Adrenal gland (tissue), 12 donors: ENCODE data around the gene JUP. TPM values are rescaled to one million over a fixed set of nuclear protein-coding genes. Genes with fewer than 3 reads are reported as not detected.

Experiments used
- DNase-seq, 7 donors: peaks; one replicate each; pipeline ENCODE4 v3.0.0-alpha.2; 2019 to 2020
- H3K27ac ChIP-seq, 5 donors: fragments of 200-600 bp; sonication (generic) in 4 of 5; 1 replicate in 3 of 5; 2 replicates in 2 of 5; pipeline versions ENCODE4 v1.5.1 to v1.8.0; 2016 to 2020; ENCODE audit warnings: mild to moderate bottlenecking in 1 of 5
- H3K27me3 ChIP-seq: fragments of 200-600 bp; 2 replicates; pipeline ENCODE4 v1.8.0; 2021
- H3K36me3 ChIP-seq, 2 donors: fragments of 200-600 bp; replicated peaks in 1 of 2; 1 replicate in 1 of 2; 2 replicates in 1 of 2; pipeline versions ENCODE4 v1.5.1 to v1.8.0; 2018 to 2022
- H3K4me1 ChIP-seq, 2 donors: fragments of 200-600 bp; replicated peaks in 1 of 2; 1 replicate in 1 of 2; 2 replicates in 1 of 2; pipeline versions ENCODE4 v1.5.1 to v1.8.0; 2018 to 2021
- H3K4me3 ChIP-seq, 4 donors: fragments of 200-600 bp; sonication (generic) in 3 of 4; one replicate each; pipeline ENCODE4 v1.5.1; 2016 to 2018
- H3K9me3 ChIP-seq, 3 donors: fragments of 200-600 bp; sonication (generic) in 1 of 3; replicated peaks in 1 of 3; 1 replicate in 2 of 3; 2 replicates in 1 of 3; pipeline versions ENCODE4 v1.5.1 to v1.8.0; 2016 to 2021
- POLR2A ChIP-seq, 2 donors: fragments of 450-650 bp; IDR thresholded peaks; one replicate each; pipeline ENCODE4 v1.6.1; 2017; ENCODE audit warnings: antibody characterized with exemption in 2 of 2, mild to moderate bottlenecking in 2 of 2, moderate library complexity in 1 of 2
- WGBS, 4 donors: extraction: QIAGEN DNeasy Blood & Tissue Kit in 2 of 4; methylation state at CpG; one replicate each; pipeline versions ENCODE4 v1.1.5 to v1.1.7; 2013 to 2017; 5-methylcytosine and 5-hydroxymethylcytosine counted together
- intact Hi-C, 2 donors: fragments of 100-400 bp; cut with DNase I; formaldehyde crosslinking; loops; one replicate each; pipeline versions ENCODE4 v1.14.1 to v1.15.0; 2022 to 2023
- polyA plus RNA-seq, 3 donors: library from polyadenylated mRNA; stranded (reverse); fragments of 200-250 nt in 2 of 3; fragments of 350-450 nt in 1 of 3; fragmentation: Illumina TruSeq in 1 of 3; extraction: RNeasy Lipid Tissue Mini Kit (QIAGEN cat#74804) in 1 of 3; gene quantifications; one replicate each; pipeline ENCODE4 v1.2.3, GENCODE V29; 2013 to 2014
- total RNA-seq, 9 donors: library from RNA; depleted of rRNA in 4 of 9; stranded (reverse); fragments of >200 nt in 4 of 9; fragments of 120-200 nt in 1 of 9; fragmentation: NEBNext Ultra II Directional in 1 of 9; extraction: Animal tissue kit (Norgen Biotek cat#: 25700) in 1 of 9; gene quantifications; one replicate each; pipeline versions ENCODE4 v1.1.0 to v1.2.4, GENCODE V29; 2013 to 2023
- TF ChIP-seq, protein P1 (sequence below), 6 experiments: fragments of 450-650 bp in 4 of 6; fragments of 200-600 bp in 2 of 6; sonication (generic) in 1 of 6; IDR thresholded peaks; 1 replicate in 5 of 6; 2 replicates in 1 of 6; pipeline versions ENCODE4 v1.5.1 to v1.8.0; 2016 to 2021; ENCODE audit warnings: antibody characterized with exemption in 6 of 6, mild to moderate bottlenecking in 2 of 6, moderate library complexity in 1 of 6
- donor health status: healthy with polysubstance abuse.
- donor health status: Bipolar disorder and iron deficiency.
- donor health status: DM: yes; HTN: yes; CAD: no.
- donor health status: DM: no; HTN: no; CAD: no.
- donor health status: DM: no; HTN: no; CAD: no.
- donor health status: DM: yes; HTN: yes; CAD: no.

Gene JUP
- total and polyA plus RNA-seq, 12 donors = 4.9 to 81.3 (median 29.6) TPM

DNA sequence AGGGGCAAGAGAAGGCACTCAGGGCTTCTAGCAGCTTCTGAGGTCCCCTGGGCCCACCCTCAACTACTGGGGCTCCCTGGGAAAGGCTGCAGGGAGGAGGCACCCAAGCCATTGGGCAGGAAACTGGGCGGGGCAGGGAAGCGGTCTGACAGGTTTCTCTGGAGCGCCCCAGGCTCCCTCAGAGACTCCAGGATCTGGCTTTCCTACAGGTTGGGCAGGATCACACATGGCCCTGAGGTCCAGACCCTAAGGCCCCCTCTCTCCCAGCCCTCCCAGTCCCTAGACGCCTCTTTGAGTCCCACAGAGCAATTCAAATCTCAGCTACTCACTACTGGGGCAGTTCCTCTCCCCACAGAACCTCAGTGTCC is 14.3 kb downstream of the JUP start:
- H3K27me3 ChIP-seq = no peaks in the 10 kb centered on the region
- H3K4me1 ChIP-seq = peaks cover 4 to 11% of the 10 kb centered on the region in 2 donors
- peaks cover 0 to 31% of the 10 kb centered on the region in 2 donors for H3K36me3 ChIP-seq
- intact Hi-C loops = no loop called here
- no peak overlapping the region for H3K4me3 ChIP-seq
- TF ChIP-seq, protein P1, sequence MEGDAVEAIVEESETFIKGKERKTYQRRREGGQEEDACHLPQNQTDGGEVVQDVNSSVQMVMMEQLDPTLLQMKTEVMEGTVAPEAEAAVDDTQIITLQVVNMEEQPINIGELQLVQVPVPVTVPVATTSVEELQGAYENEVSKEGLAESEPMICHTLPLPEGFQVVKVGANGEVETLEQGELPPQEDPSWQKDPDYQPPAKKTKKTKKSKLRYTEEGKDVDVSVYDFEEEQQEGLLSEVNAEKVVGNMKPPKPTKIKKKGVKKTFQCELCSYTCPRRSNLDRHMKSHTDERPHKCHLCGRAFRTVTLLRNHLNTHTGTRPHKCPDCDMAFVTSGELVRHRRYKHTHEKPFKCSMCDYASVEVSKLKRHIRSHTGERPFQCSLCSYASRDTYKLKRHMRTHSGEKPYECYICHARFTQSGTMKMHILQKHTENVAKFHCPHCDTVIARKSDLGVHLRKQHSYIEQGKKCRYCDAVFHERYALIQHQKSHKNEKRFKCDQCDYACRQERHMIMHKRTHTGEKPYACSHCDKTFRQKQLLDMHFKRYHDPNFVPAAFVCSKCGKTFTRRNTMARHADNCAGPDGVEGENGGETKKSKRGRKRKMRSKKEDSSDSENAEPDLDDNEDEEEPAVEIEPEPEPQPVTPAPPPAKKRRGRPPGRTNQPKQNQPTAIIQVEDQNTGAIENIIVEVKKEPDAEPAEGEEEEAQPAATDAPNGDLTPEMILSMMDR (IDR thresholded peaks at IDR 0.05) = no peak
- TF ChIP-seq POLR2A (IDR thresholded peaks at IDR 0.05) = no peak
- H3K27ac ChIP-seq = no peak overlapping the region
- DNase-seq = no peak
- no peaks in the 10 kb centered on the region for H3K9me3 ChIP-seq
- WGBS, 4 donors = 87 to 100% (median 96%) methylated on average over 4 of the region's 4 CpGs; no CpG with 5 or more reads in 1 of the 4 donors

- Histone ChIP-seq H3K27ac (no peak overlapping the region), H3K27me3 (no peaks in the 10 kb centered on the region), H3K4me1 (peaks cover 4 to 6% of the 10 kb centered on the region in 2 donors), H3K36me3 (peaks cover 0 to 31% of the 10 kb centered on the region in 2 donors), H3K4me3 (no peak overlapping the region), H3K9me3 (no peaks in the 10 kb centered on the region)
- DNase-seq = no peak
- TF ChIP-seq POLR2A (IDR thresholded peaks at IDR 0.05) = no peak
- TF ChIP-seq, protein P1 (IDR thresholded peaks at IDR 0.05) = no peak
- 83 to 89% (median 87%) methylated on average over 8 to 17 of the region's 17 CpGs for WGBS, 4 donors
- intact Hi-C loops = no loop called here
These were observed 14.9 kb downstream of the JUP start for GRCh38 chr17:41771389-41772206.

DNA sequence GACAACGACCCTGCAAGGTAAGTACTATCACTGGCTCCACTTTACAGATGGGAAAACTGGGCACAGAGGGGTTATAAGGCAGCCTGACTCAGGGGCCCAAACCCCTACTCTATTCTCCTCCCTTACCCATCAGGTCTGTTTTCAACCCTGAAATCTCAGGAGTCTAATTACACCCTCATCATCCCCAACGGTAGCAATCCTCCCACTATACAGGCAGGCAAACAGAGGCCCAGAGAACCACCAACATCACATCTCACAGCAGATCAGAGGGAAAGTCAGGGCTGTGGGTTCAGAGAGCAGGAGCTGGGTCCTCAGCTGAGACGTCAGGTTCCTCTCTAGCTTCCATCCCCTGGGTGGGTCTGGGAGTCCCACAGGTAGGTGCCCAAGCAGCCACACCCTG is 16.5 kb downstream of the JUP start:
- H3K4me1 ChIP-seq = peaks cover 0 to 3% of the 10 kb centered on the region in 2 donors
- no peak for TF ChIP-seq POLR2A (IDR thresholded peaks at IDR 0.05)
- TF ChIP-seq, protein P1 (IDR thresholded peaks at IDR 0.05) = no peak
- H3K4me3 ChIP-seq = no peak overlapping the region
- H3K9me3 ChIP-seq = no peaks in the 10 kb centered on the region
- DNase-seq = no peak
- 63 to 78% (median 78%) methylated on average over 2 to 3 of the region's 3 CpGs for WGBS, 4 donors
- H3K36me3 ChIP-seq = peaks cover 0 to 45% of the 10 kb centered on the region in 2 donors
- intact Hi-C loops = no loop called here
- no peak overlapping the region for H3K27ac ChIP-seq
- no peaks in the 10 kb centered on the region for H3K27me3 ChIP-seq

- Histone ChIP-seq H3K4me1 (peaks cover 0 to 1% of the 10 kb centered on the region in 2 donors), H3K9me3 (no peaks in the 10 kb centered on the region), H3K36me3 (peaks cover 0 to 51% of the 10 kb centered on the region in 2 donors), H3K27ac (no peak overlapping the region), H3K27me3 (no peaks in the 10 kb centered on the region), H3K4me3 (no peak overlapping the region)
- 80 to 100% (median 87%) methylated on average over 1 to 16 of the region's 16 CpGs for WGBS, 4 donors
- intact Hi-C loops = no loop called here
- DNase-seq = no peak
- TF ChIP-seq POLR2A (IDR thresholded peaks at IDR 0.05) = no peak
- TF ChIP-seq, protein P1 (IDR thresholded peaks at IDR 0.05) = no peak
These were observed 17.1 kb downstream of the JUP start for GRCh38 chr17:41769346-41769862.
